Measurements from ENCODE around the gene FETUB.
"Not testable (repeated sequence)": the region's sequence is repeated elsewhere in the genome, so short reads cannot be mapped to it uniquely, and the experiment has no call there.

DNA sequence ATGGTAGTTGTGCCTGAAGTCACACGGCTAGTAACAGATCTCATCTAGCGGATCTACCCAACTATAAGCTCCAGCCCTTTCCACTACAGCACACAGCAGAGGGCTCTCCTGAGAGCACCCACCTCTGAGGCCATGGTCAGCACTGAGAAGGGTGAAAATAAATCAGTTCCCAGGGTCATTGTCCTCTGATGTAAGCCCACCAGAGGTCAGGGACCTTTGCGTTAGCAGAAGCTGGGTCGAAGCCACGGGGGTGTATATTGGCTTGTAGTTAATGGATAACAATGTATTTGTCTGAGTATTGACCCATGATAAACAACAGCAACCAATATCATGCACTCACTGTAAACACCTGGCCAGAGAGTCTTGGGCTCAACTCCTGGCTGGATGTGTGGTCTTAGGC lies 6.0 kb upstream of the FETUB start:
- TF ChIP-seq EZH2 (IDR thresholded peaks at IDR 0.05; ENCODE audit: low read length): not testable (repeated sequence)
- TF ChIP-seq, protein P1, sequence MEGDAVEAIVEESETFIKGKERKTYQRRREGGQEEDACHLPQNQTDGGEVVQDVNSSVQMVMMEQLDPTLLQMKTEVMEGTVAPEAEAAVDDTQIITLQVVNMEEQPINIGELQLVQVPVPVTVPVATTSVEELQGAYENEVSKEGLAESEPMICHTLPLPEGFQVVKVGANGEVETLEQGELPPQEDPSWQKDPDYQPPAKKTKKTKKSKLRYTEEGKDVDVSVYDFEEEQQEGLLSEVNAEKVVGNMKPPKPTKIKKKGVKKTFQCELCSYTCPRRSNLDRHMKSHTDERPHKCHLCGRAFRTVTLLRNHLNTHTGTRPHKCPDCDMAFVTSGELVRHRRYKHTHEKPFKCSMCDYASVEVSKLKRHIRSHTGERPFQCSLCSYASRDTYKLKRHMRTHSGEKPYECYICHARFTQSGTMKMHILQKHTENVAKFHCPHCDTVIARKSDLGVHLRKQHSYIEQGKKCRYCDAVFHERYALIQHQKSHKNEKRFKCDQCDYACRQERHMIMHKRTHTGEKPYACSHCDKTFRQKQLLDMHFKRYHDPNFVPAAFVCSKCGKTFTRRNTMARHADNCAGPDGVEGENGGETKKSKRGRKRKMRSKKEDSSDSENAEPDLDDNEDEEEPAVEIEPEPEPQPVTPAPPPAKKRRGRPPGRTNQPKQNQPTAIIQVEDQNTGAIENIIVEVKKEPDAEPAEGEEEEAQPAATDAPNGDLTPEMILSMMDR (optimal IDR thresholded peaks at IDR 0.05 in 1 of 3, IDR thresholded peaks at IDR 0.05 in 1 of 3, conservative IDR thresholded peaks at IDR 0.05 in 1 of 3; ENCODE audit: extremely low read depth in 1 of 3, insufficient read depth in 2 of 3, low read length in 3 of 3): not testable (repeated sequence)

Measured in keratinocyte (primary cell).